EH (cell line): ENCODE measurements around the gene EYA4.
"Not testable (repeated sequence)": the region's sequence is repeated elsewhere in the genome, so short reads cannot be mapped to it uniquely, and the experiment has no call there.

Source experiments
- DNase-seq: peaks from one replicate; pipeline ENCODE4 v3.0.0-alpha.2; 2015; ENCODE audit warnings: low read depth

Gene EYA4

DNA sequence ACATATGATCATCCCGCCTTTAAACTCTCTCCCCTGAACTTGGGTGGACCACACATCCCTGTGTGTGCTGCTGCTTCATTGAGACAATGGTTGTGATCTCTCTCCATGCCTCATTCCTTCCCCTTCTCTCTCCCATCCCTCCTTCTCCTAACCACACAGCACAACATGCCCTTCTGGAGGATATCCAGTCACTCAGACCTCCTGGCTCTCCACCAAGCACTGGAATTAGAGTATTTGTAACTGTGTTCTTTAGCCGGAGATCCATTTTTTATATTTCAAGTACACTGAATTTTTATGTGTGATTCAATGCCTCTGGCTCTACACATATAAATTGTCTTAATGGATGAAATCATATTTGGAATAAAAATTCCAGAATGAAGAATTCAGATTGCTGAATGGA is 287.4 kb downstream of the EYA4 start:
- DNase-seq = no peak

DNA sequence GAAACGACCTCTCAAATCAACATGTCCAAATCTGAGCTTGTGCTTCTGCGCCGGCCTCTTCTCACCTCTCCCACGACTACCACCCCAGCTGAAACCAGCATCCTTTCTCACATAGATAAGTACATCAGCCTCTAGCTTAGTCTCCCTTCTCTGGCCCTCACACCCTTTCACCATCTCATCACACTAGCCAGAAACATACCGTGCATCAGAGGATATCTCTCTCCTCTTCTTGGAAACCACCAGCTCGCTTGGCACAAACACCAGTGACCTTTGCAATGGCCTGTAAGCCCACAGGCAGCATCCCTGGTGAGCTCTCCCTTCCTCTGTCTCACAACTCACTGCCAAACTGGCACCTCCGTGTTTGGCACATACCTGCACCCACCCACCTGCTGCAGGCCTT is 291.8 kb downstream of the EYA4 start:
- DNase-seq = no peak

DNA sequence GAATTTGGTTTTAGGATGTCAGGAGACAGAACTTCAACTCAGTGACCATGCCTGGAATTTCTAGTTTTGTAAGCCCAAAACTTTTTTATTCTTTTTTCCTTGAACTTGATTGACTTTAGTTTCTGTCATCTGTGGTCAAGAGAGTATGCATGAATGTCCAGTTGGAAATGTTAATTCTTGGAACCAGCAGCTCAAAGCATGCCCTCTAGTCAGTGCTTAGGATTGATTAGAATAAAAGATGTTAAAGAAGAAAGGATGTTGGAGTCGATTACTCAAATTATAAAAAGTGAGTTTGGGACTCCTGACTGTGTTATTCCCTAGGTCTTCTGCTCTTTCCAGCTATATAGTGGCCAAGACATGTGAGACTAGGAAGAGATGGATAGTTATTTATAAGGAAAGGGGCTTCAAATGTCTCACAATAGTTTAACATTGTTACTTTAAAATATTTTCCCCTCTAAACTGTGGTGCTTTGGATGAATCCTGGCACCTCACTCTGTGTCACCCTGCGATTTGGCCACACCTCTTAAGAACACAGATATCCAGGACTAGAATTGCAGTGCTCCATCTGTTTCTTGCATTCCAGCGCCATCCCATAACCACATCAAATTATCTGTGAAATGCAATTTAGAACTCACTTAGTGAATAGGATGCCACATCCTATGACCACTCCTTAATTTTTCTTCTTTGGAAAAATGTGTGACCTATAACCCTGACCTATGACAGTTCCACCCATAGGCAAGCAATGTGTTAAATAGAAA is 298.5 kb downstream of the EYA4 start:
- DNase-seq = no peak

DNA sequence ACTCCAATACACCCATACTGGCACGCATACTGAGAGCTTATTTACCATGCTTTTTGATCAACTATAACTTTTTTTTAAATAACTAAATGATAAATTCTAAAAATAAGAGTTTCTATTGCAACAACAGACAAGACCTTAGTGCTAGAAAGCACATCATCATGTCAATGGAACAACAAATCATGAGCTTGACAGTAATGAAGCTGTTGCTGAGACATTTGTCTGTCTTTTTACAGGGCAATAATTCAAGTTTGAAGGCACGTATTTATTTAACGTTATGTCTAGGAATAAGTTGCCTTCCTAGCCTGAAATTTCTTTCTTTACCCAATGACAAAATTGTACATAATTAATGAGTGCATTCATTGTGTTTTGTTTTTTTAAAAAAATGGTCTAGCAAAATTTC is 299.2 kb downstream of the EYA4 start:
- DNase-seq = no peak

DNA sequence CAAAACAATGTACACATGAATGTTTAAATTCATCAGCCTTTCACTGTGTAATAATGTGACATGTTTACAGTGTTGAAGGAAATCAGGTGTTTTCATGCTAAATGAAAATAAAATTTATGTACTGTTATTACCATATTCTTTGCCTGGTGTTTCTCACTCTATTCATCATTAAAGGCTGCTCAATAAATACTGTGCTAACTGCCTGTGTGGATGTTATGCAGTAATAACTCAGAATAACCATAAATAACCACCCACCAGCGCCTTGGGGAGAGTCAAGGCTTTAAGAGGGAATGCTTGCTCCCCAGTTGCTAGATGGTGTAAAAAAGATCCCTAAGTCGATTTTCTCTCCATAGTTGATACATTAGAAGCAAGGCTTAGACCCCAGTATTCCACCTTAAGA is 299.9 kb downstream of the EYA4 start:
- DNase-seq = no peak

DNA sequence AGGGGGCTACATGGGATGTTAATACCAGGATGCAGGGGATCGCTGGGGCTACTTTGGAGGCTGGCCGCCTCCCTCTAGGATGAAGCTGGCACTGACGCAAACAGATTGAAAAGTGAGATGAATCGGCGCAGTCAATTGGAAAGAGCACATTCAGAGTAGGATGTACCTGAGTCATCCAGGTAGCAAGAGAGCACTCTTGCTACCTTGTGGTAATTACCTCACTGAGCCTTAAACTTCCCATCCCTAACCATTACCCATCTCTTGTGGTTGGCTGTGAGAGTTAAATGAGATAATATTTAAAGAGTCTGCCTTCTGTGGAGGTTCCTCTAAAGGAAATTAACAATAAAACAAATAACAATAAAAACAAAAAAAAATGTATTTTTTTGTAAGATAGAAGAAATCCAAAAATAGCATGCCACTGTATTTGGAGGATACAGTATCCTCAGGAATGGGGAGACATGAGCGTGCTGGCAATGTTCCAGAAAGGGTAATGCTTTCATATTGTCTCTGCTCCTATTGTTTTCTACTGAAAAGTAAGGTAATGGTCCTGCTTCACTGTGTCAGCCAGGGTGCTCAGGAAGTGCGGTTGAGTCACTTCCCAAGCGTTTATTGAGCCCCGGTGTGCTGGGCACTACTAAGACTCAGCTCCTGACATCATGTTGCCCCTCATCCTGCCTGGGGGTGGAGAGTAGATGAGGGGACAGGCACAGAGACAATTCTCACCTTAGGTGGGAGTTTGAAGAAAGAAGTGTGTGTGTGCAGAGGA is 301.1 kb downstream of the EYA4 start:
- no peak for DNase-seq

DNA sequence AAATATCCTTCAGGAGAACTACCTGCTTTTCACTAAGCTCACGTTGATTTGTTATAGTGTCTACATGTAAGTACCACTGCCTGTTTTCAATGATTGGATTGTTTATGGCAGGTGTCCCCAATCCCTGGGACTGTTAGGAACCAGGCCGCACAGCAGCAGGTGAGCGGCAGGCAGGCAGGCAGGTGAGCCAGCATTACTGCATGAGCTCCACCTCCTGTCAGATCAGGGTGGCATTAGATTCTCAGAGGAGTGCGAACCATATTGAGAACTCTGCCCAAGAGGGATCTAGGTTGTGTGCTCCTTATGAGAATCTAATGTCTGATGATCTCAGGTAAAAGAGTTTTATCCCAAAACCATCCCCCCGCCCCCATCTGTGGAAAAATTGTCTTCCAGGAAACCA is 303.3 kb downstream of the EYA4 start:
- no peak for DNase-seq

DNA sequence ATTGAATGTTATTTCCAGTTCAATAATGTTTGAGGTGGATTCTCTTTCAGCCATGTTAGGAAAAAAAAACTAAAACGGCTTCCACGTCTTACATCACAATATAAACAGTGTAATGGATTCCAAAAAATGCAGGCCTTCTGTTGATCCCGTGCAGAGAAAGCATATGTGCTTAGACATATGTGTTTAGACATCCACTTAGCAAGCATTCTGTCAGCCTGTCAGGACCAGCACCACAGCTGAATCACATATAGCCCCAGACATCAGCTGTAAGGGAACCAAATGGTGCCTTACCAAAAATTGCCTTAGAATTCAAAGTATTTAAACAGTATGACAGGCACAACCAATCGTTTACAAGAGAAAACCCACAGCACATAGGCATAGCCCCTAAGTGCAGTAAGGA is 304.9 kb downstream of the EYA4 start:
- peak; percentile 31 for DNase-seq

DNA sequence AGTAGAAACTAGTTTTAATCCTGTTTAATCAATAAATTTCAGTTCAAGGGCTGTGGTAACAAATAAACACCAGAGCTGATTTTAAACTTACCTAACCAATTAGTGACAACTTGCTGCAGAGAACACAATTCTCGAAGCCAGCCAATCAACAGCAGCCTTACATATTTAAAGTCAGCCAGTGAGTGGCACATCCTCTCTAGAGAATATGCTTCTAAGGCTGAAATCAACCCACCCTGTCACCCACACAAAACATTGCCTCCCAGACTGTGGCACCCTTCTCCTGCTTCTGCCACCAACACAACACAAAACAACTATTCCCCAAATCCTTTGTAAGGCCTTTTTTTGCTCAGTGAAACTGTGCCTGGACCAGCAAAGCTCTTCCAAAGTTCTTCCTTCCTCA is 306.0 kb downstream of the EYA4 start:
- peak; percentile 8 for DNase-seq

DNA sequence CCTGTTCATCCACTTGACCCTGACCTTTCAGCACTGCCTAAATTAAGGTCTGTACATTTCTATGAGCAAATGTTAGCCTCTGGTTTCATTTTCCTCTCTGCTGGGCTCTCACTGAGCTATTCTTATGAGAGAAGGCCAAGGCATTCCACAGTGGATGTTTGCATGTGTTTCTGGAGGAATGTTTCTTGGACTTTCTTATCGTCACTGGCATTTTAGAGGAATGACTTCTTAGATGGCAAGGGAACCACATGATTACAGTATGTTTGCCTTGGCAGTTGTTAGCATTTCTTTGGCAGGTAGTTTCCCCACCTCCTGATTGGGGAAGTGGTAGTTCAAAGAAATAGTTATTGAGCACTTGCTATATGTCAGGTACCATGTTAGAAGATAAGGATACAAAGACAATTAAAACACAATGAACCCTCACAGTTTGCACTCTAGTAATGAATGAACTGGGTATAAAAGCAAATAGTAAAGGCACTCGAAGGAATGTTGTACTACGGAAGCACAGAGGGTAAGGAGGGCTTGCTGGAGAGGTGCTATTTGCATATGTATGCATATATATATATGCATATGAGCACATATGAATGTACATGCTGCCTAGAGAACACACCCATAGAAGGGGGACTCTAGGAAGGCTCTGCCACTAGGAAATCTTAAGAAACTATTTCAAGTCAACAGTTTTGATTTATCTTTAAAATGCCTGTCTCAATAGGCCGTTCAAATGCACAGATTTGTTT is 307.4 kb downstream of the EYA4 start:
- peak; percentile 72 for DNase-seq

DNA sequence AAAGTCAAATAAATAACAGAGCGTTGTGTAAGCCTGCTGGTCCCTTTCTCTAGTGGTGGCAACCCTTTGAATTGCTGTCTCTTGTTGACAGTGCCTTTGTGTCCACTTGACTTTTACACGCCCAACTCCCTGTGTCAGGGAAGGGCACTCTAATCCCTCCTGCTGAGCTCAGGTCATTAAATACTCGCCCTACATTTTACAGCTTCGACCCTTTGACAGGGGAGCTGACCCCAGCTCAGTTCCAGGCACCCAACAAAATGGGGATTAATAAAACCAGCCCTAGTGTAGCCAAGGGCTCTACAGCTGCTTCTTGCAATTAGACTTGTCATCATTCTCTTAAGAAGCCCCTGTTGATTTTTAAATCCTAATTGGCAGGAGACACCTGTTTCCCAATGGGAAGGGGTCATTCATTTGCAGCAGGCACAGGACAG is 308.2 kb downstream of the EYA4 start:
- DNase-seq = no peak

DNA sequence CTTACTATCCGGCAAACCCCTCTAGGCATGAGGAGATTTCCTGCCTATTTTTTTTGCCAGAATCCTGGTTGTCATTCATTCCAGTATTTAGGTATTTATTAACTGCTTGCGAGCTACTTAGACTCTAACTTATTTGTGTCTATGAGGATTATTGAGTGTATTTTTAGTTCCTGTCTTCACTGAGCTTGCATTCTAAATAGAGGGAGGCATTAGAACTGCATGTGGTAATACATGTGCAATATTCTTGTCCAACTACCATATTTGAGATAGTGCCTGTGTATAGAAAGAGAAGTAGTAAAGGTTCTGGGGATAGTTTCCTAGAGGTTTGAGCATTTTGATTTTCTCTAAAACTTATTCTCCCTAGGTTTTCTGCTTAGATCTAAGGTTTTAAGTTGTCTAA is 308.9 kb downstream of the EYA4 start:
- DNase-seq = no peak

DNA sequence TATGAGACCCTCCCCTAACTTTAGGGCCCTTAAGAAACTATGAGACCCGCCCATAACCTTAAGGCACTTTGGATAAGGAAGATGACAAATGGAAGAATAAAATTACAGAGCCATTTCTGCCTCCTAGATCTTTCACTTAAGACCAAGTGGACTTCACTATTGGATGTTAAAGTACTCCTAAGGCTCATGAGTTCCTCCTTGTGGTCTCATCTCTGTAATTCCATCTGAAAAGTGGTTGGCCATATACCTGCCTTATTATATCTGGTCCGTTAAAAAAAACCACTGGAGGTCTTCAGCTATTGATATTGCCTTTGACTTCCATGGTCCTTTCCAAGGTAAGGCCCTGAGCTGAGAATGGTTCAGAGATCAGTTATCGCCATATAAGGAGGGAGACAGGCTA is 310.3 kb downstream of the EYA4 start:
- DNase-seq = no peak

DNA sequence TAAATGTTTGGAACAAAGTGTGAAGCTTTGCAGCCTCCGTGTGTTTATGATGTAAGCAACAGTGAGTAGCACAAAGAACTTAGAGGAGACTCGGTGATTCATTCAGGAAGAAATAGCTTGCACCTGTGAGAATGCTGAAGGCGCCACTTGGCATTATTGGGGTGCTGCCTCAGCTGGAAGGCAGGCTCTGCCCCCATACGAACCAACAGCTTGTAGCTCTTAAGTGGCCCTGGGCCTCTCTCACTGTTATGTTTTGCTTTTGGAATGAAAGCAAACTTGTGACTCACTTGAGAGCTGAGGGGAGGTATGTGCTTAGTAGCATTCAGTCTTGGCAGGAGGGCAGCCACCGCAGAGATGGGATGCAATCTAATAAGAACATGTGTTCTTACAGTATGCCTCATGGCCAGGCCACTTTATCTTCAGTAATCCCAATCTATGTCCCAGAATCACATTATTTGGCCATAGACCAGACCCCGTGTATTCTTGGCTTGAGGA is 310.7 kb downstream of the EYA4 start:
- DNase-seq = peak; percentile 95

DNA sequence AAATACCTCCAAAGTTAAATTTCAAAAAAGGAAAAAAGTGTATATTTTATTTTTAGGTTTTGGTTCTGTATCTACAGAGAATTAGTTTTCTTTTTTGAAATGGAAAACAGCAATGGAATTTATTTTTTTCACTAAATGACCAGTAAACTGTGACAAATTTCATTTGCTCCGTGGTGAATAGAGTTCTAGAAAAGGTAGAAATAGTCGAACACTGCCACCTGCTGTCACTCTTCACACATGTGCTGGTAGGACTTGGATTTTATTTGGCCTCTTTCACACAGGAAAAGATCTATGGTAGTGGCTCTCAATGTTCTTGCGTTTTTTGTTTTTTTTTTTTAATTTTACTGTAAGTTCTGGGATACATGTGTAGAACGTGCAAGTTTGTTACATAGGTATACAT is 312.5 kb downstream of the EYA4 start:
- DNase-seq = peak; percentile 63

DNA sequence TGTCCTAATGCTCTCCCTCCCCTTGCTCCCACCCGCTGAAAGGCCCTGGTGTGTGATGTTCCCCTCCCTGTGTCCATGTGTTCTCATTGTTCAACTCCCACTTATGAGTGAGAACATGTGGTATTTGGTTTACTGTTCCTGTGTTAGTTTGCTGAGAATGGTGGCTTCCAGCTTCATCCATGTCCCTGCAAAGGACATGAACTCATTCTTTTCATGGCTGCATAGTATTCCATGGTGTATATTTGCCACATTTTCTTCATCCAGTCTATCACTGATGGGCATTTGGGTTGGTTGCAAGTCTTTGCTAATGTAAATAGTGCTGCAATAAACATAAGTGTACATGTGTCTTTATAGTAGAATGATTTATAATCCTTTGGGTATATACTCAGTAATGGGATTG is 313.0 kb downstream of the EYA4 start:
- DNase-seq = not testable (repeated sequence)

DNA sequence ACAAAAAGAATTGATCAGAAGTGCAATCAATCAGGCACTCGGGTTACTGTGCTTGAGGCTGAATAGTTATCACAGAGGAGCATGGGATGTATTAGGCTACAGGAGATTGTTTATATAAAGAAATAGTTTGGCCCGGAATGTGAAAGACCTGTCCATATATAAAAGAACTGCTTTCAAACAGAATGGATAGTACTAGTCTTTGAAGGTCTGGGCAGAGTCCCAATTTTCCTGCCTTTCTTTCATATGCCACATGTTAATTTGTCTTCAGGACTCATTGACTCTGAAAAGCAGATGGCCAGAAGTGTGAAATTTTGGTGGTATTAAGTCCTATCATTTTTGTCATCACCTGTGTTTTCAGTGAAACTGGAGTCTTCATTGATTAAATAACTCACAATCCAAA is 314.5 kb downstream of the EYA4 start:
- no peak for DNase-seq

DNA sequence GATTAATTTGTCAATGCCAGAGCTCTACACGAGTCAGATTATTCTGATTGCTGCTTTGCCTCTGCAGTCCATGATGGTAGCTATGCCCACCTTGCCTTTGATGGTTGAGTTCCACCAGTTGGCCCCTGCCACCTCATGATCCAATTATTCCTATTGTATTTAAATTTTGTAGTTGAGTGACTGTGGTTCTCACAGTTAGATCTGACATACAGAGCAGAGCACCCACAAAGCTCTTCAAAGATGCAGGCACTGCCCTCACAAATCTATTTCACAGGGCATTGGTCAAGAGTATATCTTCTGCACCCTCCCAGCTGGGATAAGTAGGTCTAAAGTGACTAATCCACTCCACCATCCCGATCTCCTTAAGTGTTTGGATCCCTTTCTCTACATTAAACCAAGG is 318.8 kb downstream of the EYA4 start:
- no peak for DNase-seq

DNA sequence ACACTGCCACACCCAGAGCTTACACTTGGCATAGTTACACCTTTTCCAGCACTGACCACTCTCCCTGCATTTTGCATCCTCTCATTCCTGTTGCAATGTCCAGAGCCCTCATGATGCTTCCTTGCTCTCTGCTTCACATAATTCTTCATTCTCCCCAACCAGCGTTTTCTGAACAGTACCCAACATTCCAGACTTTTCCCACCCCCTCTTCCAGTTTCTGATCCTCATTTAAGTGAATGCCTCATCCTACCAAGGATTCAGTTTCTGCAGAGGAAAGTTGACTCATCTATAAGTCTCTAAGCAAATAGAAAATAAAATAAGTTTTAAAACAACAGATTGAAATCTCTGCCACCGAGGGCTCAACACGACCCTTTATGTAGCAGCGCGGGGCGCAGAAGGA is 326.5 kb downstream of the EYA4 start:
- peak; percentile 28 for DNase-seq

DNA sequence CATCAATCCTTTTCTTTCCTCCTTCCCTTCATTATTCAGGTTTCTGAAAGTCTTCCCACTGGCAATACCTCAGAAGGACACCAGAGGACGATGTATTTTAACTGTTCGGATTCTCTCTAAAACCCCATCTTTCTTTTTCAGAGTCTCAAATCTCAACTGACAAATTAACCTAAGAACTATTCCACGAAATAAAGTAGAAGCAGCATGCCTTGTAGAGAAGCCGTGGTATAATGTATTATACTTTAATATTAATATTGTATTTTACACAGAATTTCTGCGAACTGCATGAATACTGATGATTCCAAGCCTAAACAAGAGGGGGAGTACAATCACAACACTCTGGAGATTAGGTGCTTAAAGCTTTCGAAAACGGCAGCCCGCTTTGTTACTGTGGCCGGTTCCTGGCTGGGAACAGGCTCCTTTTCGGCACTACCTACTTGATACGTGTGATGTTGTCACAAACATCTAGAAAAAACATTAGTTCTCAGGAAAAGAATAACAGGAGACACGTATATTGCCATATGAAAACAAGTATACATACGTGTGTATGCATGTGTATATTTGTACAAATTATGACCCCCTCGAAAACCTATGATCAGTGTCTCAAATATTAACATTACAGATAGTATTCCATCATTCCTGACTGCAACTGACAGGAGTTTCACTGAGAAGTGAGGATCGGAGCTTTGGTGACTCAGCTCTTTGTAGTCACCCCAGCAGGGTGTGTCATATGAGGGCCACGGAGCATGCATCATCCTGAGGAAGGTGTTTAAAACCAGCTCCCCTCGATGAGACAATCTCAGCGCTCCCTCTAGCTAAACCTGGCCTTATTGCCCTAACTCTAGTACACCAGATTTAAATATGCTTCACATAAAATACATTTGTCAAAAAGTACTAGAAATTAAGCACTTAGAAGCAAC is 328.1 kb downstream of the EYA4 start:
- peak; percentile 72 for DNase-seq

DNA sequence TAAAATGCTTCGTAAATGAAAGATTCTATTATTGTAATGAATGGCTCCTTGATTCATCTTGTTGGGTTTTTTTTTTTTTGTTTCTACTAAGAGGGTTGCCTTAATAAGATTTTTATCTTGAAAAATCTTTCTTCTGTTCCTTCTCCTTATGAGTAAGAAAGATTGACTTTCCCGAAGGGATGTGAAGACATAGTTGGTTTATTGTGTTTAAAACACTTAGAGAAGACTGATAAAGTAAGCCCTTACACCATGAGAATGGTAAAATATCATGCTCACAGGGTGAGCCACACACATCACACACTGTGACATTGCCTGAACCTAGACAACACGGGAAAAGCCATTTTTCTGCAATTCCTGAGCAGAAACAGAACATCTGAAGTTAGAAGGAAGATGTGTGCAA is 330.5 kb downstream of the EYA4 start:
- no peak for DNase-seq

DNA sequence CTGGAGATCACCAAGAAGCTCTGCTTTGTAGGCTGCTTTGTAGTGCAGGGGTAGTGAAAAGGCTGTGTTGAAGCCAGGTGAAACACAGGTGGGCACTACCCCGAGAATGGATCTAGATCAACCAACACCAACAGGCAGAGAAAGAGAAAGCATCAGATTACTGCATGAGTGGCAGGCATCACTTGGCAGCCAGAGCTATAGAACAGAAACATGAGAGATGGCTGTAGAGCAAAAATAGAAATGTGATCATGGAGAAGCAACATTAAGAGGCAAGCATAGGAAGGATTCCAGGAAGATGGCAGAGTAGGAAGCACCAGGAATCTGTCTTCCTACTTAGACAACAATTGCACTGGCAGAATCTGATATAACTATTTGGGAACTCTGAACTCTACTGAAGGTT is 336.7 kb downstream of the EYA4 start:
- no peak for DNase-seq
